Stomach smooth muscle (tissue), 2 donors: ENCODE data around the gene FAR2.
"Not testable (repeated sequence)": the region's sequence is repeated elsewhere in the genome, so short reads cannot be mapped to it uniquely, and the experiment has no call there.

ENCODE experiments used
- H3K27ac ChIP-seq: one replicate; pipeline ENCODE4 v1.7.0; 2013; ENCODE audit warnings: mild to moderate bottlenecking, low read length, inconsistent platforms
- H3K27me3 ChIP-seq, 2 donors: one replicate each; pipeline ENCODE4 v1.7.0; 2013; ENCODE audit warnings: low read length in 2 of 2; ENCODE audit not compliant: insufficient read depth in 2 of 2, control insufficient read depth in 1 of 2
- H3K36me3 ChIP-seq, 2 donors: one replicate each; pipeline ENCODE4 v1.7.0; 2013; ENCODE audit warnings: low read length in 2 of 2; ENCODE audit not compliant: control insufficient read depth in 2 of 2, insufficient read depth in 2 of 2
- H3K4me1 ChIP-seq: one replicate; pipeline ENCODE4 v1.7.0; 2013; ENCODE audit warnings: low read length; ENCODE audit not compliant: control insufficient read depth, insufficient read depth
- H3K4me3 ChIP-seq, 2 donors: one replicate each; pipeline ENCODE4 v1.7.0; 2013; ENCODE audit warnings: low read length in 2 of 2
- H3K9ac ChIP-seq, 2 donors: one replicate each; pipeline ENCODE4 v1.7.0; 2013; ENCODE audit warnings: low read length in 2 of 2, mild to moderate bottlenecking in 1 of 2
- H3K9me3 ChIP-seq, 2 donors: one replicate each; pipeline ENCODE4 v1.7.0; 2013; ENCODE audit warnings: low read length in 2 of 2; ENCODE audit not compliant: control insufficient read depth in 2 of 2
- donor health status: healthy.
- donor health status: Pancreatic carcinoma.

Gene FAR2

DNA sequence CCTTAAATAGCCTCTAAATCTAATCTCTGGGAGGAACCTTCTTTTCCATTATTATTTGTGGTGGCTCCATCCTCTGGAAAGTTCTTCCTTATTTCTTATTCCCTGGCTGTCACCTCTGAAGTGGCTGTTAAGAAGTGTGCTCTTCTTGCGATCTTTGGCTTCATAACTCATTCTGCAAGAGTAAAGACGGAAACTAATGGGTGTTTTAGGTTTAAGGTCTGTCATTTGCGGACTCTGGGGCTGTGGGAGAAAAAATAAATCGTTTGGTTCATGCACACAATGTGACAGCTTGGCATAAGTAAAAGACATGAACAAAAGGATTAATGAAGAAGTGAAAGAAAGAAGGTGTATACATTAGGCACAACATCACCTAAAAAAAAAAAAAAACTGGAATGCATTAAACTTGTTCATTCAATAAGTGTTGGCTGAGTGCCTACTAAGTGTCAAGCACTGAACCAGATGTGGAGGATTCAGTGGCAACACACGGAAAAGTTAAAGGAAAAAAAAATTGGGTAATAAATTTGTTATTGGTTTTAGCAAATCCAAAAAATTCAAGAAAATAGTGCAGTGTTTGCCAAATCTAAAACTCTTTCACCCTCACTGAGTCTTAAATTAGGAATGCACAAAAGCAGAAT is 132.4 kb downstream of the FAR2 start:
- H3K36me3 ChIP-seq = no peaks in the 10 kb centered on the region
- H3K4me1 ChIP-seq = no peaks in the 10 kb centered on the region
- H3K9me3 ChIP-seq = no peaks in the 10 kb centered on the region
- H3K4me3 ChIP-seq = no peak overlapping the region
- no peak overlapping the region for H3K9ac ChIP-seq
- no peak overlapping the region for H3K27ac ChIP-seq
- H3K27me3 ChIP-seq = no peaks in the 10 kb centered on the region

DNA sequence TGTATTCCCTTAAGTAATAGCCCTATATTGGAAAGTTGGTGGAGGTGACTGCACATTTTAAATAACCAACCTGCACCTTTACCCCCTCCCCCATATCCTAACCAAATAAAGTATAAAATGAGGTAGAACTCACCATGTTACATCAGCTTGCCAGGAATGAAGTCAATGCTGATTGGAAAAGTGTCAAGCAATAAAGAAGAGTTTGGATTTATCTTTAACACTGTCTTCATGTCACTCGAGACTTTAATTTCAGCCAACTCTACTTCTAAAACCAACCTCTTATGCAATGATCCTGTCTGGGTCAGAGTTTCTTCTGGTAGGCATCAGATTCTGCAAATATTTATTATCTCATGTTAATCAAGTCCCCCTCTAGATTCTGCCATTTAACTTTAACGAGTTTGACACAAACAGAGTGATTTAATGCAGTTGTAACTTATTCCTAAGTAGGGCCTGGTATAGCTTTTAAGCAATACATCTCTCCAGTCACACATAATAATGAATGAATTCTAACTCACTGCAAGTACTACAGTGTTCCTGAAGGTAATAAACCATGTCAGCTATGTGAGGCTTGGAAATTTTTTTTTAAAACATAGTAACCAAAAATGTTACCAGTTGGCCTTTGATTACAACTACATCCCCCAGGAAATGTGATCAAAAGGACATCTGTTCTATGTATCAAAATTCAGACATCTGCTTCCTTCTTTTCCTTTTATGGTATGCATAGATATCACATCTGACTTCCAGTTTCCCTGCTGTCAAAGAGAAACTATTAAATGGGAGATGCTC is 133.1 kb downstream of the FAR2 start:
- no peaks in the 10 kb centered on the region for H3K36me3 ChIP-seq
- H3K4me3 ChIP-seq = no peak overlapping the region
- no peaks in the 10 kb centered on the region for H3K9me3 ChIP-seq
- no peak overlapping the region for H3K27ac ChIP-seq
- H3K27me3 ChIP-seq = no peaks in the 10 kb centered on the region
- no peaks in the 10 kb centered on the region for H3K4me1 ChIP-seq
- no peak overlapping the region for H3K9ac ChIP-seq

DNA sequence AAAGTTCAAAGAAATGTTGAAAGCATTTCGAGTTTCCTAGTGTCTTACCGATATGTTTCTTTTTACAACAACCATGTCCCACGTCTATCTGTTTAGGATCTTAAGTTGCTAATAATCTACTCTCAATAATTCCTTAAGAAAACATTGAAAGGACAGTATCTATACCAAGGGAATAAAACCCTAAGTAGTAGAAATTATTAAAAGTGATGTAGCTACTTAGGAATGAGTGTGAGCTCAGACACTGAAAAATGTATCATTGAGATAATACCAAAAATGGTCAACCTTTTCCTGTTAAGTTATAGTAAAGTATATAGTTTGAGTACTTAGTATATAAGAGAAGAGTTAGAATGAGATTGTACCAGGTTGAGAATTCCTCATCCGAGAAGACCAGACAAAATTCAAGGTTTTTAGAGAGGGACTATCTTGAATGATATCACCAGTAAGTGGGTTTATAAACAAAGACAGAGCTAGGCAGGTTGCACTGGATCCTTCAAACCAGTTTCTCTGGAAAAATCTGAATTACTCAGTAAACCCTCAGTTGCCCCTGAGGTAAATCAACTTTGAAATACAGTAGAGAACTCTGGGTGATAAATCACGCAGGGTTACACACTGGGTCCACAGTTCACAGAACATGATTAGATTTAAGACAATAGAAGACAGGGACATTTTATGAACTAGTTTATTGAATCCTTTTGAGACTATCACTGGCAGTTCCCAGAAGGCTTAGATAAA is 135.1 kb downstream of the FAR2 start:
- Histone ChIP-seq H3K4me1 (no peaks in the 10 kb centered on the region), H3K9ac (no peak overlapping the region), H3K36me3 (no peaks in the 10 kb centered on the region), H3K27ac (no peak overlapping the region), H3K27me3 (no peaks in the 10 kb centered on the region), H3K4me3 (no peak overlapping the region), H3K9me3 (no peaks in the 10 kb centered on the region)

DNA sequence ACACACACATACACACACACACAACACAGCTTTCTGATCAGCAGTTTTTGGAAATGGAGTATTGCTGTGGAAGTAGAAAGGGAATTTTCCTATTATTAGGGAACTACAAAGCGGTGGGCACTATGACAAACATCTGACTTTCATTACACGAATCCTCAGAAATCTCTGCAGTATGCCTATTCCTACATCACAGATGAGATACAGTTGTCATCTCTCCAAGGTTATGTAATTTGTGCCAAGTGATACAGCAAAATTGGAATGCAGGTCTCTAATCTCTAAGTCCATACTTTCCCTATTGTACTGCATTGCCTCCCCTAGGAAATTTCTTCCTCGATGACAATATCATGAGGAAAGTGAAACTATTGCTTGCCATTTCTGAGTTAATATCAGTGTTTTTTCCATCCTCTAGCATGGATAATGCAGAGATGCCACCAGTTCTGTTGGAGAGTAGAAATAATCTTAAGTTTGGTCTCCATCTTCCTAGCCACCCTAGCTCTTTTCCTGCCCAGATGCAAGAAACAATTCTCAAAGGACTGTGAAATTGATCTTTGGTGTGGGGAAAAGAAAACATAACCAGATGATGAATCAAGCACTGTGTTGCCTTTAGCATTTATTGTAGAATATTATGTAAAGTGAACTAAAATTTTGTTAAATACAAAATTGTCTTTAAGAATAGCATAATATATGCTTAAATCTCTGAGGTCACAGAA is 137.2 kb downstream of the FAR2 start:
- Histone ChIP-seq H3K4me3 (no peak overlapping the region), H3K27me3 (no peaks in the 10 kb centered on the region), H3K9me3 (no peaks in the 10 kb centered on the region), H3K4me1 (no peaks in the 10 kb centered on the region), H3K9ac (no peak overlapping the region), H3K36me3 (no peaks in the 10 kb centered on the region), H3K27ac (no peak overlapping the region)

DNA sequence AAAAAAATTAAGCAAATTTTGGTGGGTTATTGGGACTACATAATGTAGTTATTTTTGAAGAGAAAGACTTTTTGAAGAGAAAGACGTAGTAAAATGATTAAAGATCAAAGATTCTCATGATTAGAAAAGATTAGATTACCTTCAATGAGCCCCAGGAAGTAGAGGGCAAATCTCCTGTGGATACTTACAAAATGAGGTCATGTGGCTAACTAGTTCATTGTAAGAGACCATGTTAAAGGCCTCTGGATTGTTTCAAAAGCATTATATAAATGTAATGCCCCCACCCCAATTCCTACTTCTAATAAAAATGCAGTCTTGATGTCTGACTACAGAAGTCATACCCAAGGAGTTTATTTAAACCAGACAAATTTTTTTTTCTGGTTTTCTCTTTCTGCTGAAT is 138.5 kb downstream of the FAR2 start:
- no peak overlapping the region for H3K9ac ChIP-seq
- no peaks in the 10 kb centered on the region for H3K4me1 ChIP-seq
- H3K9me3 ChIP-seq = no peaks in the 10 kb centered on the region

DNA sequence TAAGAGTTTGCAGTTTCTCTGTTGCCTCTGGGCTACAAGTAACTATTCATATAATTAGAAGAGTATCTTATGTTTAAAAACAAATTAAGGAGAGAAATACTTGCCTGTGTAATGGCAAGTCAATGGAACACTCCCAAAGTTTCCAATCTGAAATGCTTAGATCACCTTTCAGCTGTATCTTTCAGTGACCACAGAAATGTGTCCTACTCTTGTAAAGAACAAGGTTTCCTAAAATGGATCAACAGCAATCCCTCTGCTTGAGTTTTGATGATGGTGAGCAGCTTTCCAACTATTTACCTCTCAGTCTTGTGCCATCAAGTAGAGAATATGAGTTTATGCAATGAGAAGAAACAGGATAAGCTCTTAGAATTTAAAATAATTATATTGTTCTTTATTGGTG is 139.0 kb downstream of the FAR2 start:
- no peak overlapping the region for H3K4me3 ChIP-seq
- H3K27ac ChIP-seq = no peak overlapping the region
- no peaks in the 10 kb centered on the region for H3K27me3 ChIP-seq
- no peaks in the 10 kb centered on the region for H3K36me3 ChIP-seq
- H3K9ac ChIP-seq = no peak overlapping the region
- no peaks in the 10 kb centered on the region for H3K9me3 ChIP-seq
- H3K4me1 ChIP-seq = no peaks in the 10 kb centered on the region

More for the DNA sequence above, 138.5 kb downstream of the FAR2 start:
- Histone ChIP-seq H3K27ac (no peak overlapping the region), H3K36me3 (no peaks in the 10 kb centered on the region), H3K4me3 (no peak overlapping the region), H3K27me3 (no peaks in the 10 kb centered on the region)

DNA sequence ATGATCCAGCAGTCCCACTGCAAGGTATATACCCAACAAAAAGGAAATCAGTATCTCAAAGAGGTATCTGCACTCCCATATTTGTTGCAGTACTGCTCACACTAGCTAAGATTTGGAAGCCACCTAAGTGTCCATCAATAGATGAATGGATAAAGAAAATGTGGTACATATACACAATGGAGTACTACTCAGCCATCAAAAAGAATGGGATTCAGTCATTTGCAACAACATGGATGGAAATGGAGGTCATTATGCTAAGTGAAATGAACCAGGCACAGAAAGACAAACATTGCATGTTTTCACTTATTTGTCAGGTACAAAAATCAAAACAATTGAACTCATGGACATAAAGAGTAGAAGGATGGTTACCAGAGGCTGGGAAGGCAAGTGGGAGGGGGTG is 141.4 kb downstream of the FAR2 start:
- not testable (repeated sequence) for H3K36me3 ChIP-seq, H3K4me3 ChIP-seq, H3K9ac ChIP-seq, H3K4me1 ChIP-seq, H3K27ac ChIP-seq, H3K9me3 ChIP-seq, H3K27me3 ChIP-seq

DNA sequence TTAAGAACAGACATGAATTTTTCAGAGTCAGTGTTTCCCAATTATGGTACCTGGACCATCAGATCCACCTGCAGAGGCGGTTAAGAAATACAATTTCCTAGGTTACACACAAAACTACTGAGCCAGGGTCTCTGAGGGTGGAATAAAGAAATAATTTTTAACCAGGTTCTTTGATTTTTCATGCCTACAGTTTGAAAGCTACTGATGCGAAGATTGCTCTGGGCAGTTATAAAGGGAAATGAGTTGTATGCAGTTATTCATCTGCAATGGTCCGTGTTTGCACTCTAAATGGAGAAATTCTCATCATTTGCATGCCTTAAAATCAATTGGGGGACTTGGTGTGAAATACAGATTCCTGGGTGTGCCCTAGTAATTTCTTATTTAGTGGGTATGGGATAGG is 142.1 kb downstream of the FAR2 start:
- Histone ChIP-seq H3K9ac (no peak overlapping the region), H3K27me3 (no peaks in the 10 kb centered on the region), H3K27ac (no peak overlapping the region), H3K36me3 (no peaks in the 10 kb centered on the region), H3K9me3 (no peaks in the 10 kb centered on the region), H3K4me1 (no peaks in the 10 kb centered on the region), H3K4me3 (no peak overlapping the region)

DNA sequence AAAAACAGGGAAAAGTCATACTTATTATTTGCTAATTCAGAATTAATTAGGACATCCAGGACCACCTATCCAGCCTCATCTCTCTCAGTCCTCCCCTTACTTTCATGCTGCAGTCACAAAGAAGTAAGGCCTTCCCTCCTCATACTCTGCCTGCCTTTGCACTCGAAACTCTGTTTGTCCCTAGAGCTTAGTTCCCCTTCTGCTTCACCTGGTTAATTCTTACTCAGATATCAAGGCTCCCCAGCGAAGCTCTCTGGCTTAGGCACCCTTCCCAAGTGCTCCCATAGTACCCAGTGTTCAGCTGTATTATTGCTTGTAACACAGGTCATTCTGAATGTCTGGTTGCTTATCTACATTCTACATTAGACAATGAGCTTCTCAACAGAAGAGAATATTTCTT is 150.6 kb downstream of the FAR2 start:
- no peaks in the 10 kb centered on the region for H3K4me1 ChIP-seq
- H3K36me3 ChIP-seq = no peaks in the 10 kb centered on the region
- H3K27me3 ChIP-seq = no peaks in the 10 kb centered on the region
- no peaks in the 10 kb centered on the region for H3K9me3 ChIP-seq
- H3K27ac ChIP-seq = no peak overlapping the region
- no peak overlapping the region for H3K9ac ChIP-seq
- H3K4me3 ChIP-seq = no peak overlapping the region

DNA sequence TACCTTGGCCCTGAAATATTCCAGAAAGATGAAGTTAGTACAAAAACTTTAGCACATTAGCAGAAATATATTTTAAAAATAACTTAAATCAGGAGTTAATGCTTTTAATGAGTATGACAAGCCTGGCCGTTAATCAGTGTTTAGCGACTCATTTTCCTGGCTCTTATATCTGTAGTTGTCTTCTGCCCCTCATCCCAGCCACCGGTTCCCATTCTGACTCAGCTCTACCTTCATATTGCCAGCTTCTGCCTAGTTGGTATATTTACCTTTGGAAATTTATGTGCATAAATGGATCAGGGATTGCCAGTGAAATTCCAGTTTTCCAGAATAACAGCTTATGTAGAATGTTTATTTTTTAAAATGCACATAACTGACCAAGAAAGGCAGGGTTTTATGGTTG is 152.0 kb downstream of the FAR2 start:
- no peaks in the 10 kb centered on the region for H3K4me1 ChIP-seq
- no peaks in the 10 kb centered on the region for H3K36me3 ChIP-seq
- H3K9me3 ChIP-seq = no peaks in the 10 kb centered on the region
- no peak overlapping the region for H3K27ac ChIP-seq
- H3K27me3 ChIP-seq = no peaks in the 10 kb centered on the region
- H3K9ac ChIP-seq = no peak overlapping the region
- no peak overlapping the region for H3K4me3 ChIP-seq
